DND-41 (cell line): ENCODE data around the gene RFTN1.

Experiments
- EZH2 ChIP-seq: IDR thresholded peaks from 3 replicates; pipeline ENCODE4 v1.6.1; 2012; ENCODE audit warnings: borderline replicate concordance, low read depth, mild to moderate bottlenecking, moderate library complexity, low read length, inconsistent platforms; ENCODE audit not compliant: severe bottlenecking
- TF ChIP-seq, protein P1 (sequence below): IDR thresholded peaks from 2 replicates; pipeline ENCODE4 v1.5.1; 2012; ENCODE audit warnings: borderline replicate concordance, low read length, moderate library complexity, mild to moderate bottlenecking; ENCODE audit not compliant: poor library complexity, severe bottlenecking; ENCODE audit errors: extremely low read depth

DNA sequence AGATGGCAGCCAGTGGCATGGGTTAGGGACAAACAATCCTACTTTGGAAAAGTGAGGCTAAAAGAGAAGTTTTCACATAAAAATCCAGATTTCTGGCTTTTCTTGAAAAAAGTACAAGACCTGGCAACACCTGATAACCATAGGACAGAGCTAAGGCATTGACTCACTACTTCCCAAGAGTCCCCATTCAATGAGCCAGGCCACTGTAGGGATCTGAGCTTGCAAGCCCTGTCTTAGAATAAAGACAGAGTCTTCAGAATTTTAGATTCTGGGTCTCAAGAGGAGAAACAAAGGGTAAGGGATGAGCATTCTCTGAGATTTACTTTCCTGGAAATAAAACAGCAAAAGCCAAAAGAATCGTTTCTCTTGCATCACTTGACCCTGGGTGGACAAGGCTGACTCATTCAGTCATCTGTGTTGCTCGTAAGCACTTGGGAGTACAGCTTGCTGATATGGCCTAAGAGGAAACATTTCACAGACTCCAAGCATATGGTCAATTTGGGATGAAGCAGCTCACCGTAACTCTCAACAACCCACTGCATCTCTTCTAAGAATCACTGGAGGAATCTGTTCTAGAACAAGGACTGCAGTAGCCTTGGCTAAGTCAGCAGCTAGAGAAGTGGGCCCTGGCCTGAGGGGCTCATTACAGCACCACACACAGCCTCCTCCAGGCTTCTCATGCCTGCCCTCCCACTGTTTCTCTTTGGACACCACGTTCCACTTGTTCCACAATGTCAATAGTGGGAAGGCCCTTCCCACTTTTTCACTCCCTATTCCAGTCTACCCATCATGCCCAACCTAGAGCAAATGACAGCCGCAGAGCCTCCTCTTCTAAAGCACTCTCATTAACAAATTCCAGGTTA lies 86.2 kb downstream of the RFTN1 start:
- TF ChIP-seq, protein P1, sequence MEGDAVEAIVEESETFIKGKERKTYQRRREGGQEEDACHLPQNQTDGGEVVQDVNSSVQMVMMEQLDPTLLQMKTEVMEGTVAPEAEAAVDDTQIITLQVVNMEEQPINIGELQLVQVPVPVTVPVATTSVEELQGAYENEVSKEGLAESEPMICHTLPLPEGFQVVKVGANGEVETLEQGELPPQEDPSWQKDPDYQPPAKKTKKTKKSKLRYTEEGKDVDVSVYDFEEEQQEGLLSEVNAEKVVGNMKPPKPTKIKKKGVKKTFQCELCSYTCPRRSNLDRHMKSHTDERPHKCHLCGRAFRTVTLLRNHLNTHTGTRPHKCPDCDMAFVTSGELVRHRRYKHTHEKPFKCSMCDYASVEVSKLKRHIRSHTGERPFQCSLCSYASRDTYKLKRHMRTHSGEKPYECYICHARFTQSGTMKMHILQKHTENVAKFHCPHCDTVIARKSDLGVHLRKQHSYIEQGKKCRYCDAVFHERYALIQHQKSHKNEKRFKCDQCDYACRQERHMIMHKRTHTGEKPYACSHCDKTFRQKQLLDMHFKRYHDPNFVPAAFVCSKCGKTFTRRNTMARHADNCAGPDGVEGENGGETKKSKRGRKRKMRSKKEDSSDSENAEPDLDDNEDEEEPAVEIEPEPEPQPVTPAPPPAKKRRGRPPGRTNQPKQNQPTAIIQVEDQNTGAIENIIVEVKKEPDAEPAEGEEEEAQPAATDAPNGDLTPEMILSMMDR = no peak
- TF ChIP-seq EZH2 = no peak
